NB4 (cell line): ENCODE results near the gene ATRX.

Source experiments
- DNase-seq: peaks from one replicate; pipeline ENCODE4 v3.0.0; 2010; ENCODE audit warnings: low read depth
- H3K4me3 ChIP-seq: one replicate; pipeline ENCODE4 v1.5.1; 2011; ENCODE audit warnings: mild to moderate bottlenecking, low read depth, low read length, moderate library complexity
- MYC ChIP-seq: IDR thresholded peaks from 2 replicates; pipeline ENCODE4 v1.6.1; 2011; ENCODE audit warnings: low read depth, low read length
- POLR2A ChIP-seq: IDR thresholded peaks from 2 replicates; pipeline ENCODE4 v1.6.1; 2011; ENCODE audit warnings: mild to moderate bottlenecking; ENCODE audit not compliant: insufficient read length; ENCODE audit errors: extremely low read depth
- TF ChIP-seq, protein P1 (sequence below): IDR thresholded peaks from 2 replicates; pipeline ENCODE4 v1.6.1; 2011; ENCODE audit warnings: low read depth, low read length
- TF ChIP-seq, protein P2 (sequence below): IDR thresholded peaks from one replicate; pipeline ENCODE4 v1.5.1; 2012; ENCODE audit warnings: low read depth, low read length

ATRX gene

DNA sequence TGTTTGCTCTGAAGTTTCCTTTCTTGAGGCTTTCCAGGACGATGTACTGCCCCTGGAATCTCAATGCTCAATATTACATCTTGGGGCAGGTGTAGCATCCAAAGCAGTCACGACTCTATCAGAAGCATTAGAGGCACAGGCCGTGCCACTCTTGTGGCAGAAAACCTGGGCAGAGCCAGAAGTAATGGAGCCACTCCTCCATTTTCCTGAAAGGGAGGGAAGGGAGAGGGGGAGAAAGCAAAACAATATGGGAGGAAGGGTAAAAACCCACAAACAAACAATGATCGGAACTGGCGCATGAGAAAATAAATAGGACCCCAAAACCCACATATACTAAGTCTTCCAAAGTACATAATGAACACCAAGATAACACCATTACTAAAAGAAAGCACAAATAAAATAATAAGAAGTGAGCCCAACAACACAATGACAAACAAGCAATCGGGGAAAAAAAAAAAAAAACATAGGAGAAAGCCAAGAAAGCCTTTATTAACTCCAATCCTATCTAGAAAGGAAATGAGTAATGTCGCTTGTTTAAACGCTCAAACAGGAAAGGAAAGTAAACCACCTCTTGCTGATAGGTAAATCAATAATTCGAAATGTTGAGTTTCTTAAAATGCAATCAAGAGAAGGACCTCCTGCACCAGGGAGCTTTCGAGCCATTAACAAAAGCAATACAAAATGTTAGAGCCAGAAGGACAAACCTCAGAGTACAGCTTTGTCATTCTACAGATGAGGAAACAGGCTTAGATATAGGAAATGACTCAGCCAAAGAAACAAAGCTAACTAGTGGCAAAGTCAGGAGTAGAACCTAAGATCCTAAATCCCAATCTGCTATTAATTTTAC lies 117.4 kb downstream of the ATRX start:
- H3K4me3 ChIP-seq: no peak overlapping the region
- peak; percentile 70 for DNase-seq
- TF ChIP-seq, protein P1, sequence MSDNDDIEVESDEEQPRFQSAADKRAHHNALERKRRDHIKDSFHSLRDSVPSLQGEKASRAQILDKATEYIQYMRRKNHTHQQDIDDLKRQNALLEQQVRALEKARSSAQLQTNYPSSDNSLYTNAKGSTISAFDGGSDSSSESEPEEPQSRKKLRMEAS: no peak
- TF ChIP-seq POLR2A (no peak), MYC (no peak)
- TF ChIP-seq, protein P2, sequence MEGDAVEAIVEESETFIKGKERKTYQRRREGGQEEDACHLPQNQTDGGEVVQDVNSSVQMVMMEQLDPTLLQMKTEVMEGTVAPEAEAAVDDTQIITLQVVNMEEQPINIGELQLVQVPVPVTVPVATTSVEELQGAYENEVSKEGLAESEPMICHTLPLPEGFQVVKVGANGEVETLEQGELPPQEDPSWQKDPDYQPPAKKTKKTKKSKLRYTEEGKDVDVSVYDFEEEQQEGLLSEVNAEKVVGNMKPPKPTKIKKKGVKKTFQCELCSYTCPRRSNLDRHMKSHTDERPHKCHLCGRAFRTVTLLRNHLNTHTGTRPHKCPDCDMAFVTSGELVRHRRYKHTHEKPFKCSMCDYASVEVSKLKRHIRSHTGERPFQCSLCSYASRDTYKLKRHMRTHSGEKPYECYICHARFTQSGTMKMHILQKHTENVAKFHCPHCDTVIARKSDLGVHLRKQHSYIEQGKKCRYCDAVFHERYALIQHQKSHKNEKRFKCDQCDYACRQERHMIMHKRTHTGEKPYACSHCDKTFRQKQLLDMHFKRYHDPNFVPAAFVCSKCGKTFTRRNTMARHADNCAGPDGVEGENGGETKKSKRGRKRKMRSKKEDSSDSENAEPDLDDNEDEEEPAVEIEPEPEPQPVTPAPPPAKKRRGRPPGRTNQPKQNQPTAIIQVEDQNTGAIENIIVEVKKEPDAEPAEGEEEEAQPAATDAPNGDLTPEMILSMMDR: no peak

DNA sequence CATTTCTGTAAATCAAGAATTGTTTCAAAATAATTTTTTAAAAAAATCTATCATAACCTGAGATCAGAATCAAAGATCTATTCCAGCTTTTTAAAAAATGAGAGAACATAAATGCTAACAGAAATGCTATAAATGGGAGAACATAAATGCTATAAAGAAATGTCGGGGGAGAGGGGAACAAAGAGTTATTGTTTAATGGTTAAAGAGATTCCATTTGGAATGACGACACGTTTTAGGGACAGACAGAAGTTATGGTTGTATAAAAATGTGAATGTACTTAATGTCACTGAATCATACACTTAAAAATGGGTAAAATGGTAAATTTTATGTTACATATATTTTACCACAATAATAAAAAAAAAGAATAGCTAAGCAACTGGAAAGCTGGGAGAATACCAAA lies 127.1 kb downstream of the ATRX start:
- TF ChIP-seq, protein P2: no peak
- TF ChIP-seq POLR2A (no peak), MYC (no peak)
- TF ChIP-seq, protein P1: no peak
- no peak for DNase-seq
- no peak overlapping the region for H3K4me3 ChIP-seq

DNA sequence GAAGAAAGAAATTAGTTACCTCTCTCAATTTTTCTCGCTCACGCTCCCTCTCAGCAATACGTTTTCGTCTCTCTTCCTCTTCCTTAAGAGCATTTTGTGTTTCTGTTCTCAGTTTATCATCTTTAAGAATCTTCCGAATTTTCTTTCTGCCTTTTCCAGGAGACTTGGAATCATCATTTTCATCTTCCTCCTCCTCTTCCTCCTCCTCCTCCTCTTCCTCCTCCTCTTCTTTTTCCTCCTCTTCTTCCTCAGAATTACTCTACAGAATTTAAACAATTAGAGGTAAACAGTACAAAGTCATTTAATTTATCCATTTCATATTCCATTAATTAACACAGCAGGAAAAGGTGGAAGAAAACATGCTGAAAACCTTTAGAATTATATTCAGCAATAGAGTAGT lies 133.9 kb downstream of the ATRX start:
- H3K4me3 ChIP-seq: no peak overlapping the region
- DNase-seq: no peak
- TF ChIP-seq MYC (no peak), POLR2A (no peak)
- TF ChIP-seq, protein P1: no peak
- TF ChIP-seq, protein P2: no peak

DNA sequence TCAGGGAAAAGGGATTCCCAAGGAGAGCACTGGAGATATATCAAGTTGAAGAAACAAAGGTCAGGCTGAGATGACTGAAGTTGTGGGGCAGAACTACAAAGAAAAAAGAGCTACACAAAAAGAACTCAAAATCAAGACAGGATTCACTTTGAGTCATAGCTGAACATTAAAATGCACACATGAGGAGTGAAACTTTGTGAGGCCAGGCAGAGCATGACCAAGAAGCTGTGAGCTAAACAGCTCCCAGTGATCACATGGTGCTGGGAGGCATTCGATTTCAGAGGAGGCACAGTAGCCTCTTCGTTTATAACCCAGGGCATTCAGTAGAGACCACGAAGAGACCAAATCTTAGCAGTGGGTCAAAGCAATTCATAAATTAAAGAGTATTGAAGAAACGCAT lies 145.3 kb downstream of the ATRX start:
- TF ChIP-seq, protein P1: no peak
- TF ChIP-seq POLR2A (no peak), MYC (no peak)
- TF ChIP-seq, protein P2: no peak
- no peak for DNase-seq
- no peak overlapping the region for H3K4me3 ChIP-seq

DNA sequence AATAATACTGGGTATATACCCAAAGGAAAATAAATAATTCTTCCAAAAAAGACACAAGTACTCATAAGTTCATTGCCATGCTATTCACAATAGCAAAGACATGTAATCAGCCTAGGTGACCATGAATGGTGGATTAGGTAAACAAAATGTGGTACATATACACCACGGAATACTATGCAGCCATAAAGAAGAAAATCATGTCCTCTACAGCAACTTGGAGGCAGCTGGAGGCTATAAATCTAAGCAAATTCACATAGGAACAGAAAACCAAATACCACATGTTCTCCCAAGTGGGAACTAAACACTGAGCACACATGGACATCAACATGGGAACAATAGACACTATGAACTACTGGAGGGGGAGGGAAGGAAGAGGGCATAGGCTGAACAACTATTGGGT lies 146.2 kb downstream of the ATRX start:
- DNase-seq: no peak
- TF ChIP-seq MYC (no peak), POLR2A (no peak)
- TF ChIP-seq, protein P2: no peak
- TF ChIP-seq, protein P1: no peak
- H3K4me3 ChIP-seq: no peak overlapping the region
